Epidermal melanocyte (primary cell): ENCODE data around the gene PGAM2.
"Not testable (repeated sequence)": the region's sequence is repeated elsewhere in the genome, so short reads cannot be mapped to it uniquely, and the experiment has no call there.

Experiments used
- DNase-seq: peaks from one replicate; pipeline ENCODE4 v3.0.0; 2011; ENCODE audit warnings: low spot score; ENCODE audit not compliant: insufficient read length

Gene PGAM2

GRCh38 chr7:44033971-44034844, 31.2 kb downstream of the PGAM2 start:
- DNase-seq: not testable (repeated sequence)

GRCh38 chr7:44032031-44032430, 33.3 kb downstream of the PGAM2 start:
- DNase-seq: not testable (repeated sequence)

GRCh38 chr7:44031319-44031718, 34.0 kb downstream of the PGAM2 start:
- not testable (repeated sequence) for DNase-seq

GRCh38 chr7:44030029-44030428, 35.3 kb downstream of the PGAM2 start:
- not testable (repeated sequence) for DNase-seq

GRCh38 chr7:44029433-44029832, 35.9 kb downstream of the PGAM2 start:
- not testable (repeated sequence) for DNase-seq

- not testable (repeated sequence) for DNase-seq
Observed at GRCh38 chr7:44022796-44023467, 42.4 kb downstream of the PGAM2 start.

- DNase-seq: not testable (repeated sequence)
Observed at GRCh38 chr7:44022069-44022468, 43.3 kb downstream of the PGAM2 start.

GRCh38 chr7:44019825-44020224, 45.5 kb downstream of the PGAM2 start:
- DNase-seq: not testable (repeated sequence)

- peak; percentile 98 for DNase-seq
Observed at GRCh38 chr7:44018857-44019807, 46.2 kb downstream of the PGAM2 start.

- not testable (repeated sequence) for DNase-seq
Observed at GRCh38 chr7:44015090-44015489, 50.3 kb downstream of the PGAM2 start.
